Femur (tissue), 1 donor: ENCODE results near the gene BRPF1.

Experiments
- DNase-seq: peaks from one replicate; pipeline ENCODE4 v3.0.0-alpha.2; 2017

BRPF1 gene

DNA sequence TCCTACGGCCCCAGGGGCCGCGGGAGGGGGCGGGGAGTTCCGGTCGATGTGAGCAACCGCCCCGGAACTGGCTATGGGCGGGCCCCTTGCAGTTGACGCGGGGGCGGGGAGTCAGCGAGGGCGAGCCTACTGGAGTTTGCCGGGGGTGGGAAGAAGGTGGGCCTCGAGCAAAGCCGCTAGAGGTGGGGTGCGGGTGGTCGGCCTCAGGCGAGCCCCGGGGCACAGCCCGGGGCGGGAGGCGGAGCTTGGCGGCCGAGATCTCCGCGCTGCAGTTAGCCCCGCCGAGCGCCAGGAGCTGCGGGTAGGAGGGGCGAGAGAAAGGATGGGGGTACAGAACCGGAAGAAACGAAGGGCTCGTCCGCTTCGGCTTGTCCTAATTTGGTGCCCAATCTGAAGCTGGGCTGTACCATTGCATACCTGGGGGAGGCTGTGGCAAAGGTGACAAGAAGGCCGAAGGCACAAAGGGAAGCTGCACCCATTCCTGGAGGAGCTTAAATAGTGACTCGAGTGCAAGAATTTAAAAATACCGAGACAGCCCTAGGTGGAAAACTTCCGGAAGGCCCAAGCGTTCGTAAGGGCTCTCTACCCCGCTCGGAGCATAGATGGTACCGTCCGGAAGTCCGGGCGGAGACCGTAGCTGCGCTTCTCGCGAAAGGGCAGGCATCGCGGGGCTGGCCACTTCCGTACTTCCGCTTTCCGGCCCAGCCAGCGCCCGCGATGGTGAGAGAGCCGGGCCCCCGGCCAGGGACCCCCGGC is 61.0 kb downstream of the BRPF1 start, which contains the start of the genes ARPC4 and TADA3:
Gene ARPC4, plus strand, starts transcription at position 678 of the 756 bp plus-strand sequence. Its CDS starts 40 bp downstream, at position 718.
Gene TADA3, minus strand, starts transcription at position 69 of the 756 bp plus-strand sequence. CDS start 1,007 bp downstream, outside the sequence.
- peak; percentile 96 for DNase-seq

DNA sequence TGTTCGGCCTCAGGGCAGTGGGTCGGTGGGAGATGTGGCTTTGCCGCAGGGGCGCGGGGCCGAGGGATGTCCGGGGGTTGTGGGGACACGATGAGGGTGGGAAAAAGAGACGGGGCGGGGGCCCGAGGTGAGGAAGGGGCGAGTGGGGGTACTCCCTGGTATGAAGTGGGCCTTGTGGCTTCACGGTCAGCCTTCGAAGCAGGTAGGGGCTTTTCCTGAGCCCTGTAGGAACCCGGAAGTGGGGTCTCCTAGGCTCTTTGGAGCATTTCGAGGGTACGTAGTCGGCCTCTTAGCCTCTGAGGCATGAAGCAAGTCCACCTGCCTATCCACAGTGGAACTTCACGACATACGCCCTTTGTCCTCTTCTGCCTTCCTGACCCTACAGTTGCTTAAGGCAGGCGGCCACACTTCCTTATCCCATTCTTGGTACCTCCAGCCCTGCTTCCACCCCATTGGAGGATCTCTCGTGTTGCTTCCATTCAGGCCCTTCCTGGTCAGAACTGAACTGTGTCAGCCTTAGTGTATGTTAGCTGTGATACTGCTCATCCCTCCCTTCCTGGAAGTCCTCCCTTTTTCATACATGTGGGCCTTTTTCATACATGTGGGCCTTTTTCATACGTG is 61.7 kb downstream of the BRPF1 start:
- DNase-seq, result peak; percentile 43

GRCh38 chr3:9794400-9794799 is 62.9 kb downstream of the BRPF1 start:
- no peak for DNase-seq

DNA sequence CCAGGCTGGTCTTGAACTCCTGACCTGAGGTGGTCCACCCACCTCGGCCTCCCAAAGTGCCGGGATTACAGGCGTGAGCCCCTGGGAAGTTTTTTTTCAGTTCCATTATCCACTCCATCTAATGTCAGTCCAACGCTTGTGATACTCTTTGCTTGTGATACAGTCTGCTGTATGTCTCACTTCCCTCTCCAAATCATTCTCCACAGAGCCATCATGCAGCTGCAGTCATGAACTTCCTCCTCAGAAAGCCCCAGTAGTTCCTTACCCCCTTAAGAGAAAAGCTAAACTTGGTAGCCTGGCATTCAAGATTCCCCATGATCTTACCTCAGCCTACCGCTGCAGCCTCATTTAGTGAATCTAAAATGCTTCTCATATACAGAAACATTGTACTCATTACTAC is 63.7 kb downstream of the BRPF1 start:
- no peak for DNase-seq

- no peak for DNase-seq
Observed at GRCh38 chr3:9797196-9797945, 65.8 kb downstream of the BRPF1 start.
